CD8-positive, alpha-beta memory T cell (primary cell): ENCODE measurements around the gene RAB3IL1. TPM values are rescaled to one million over a fixed set of nuclear protein-coding genes. Genes with fewer than 3 reads are reported as not detected.
A peak's percentile ranks its signal among the peaks of the same experiment; 100 is the strongest.

Experiments used
- CTCF ChIA-PET: fragments of 350-600 bp; sonication (Branson Sonifier 250); formaldehyde crosslinking; loops from one replicate; lab custom pipeline; 2021; ENCODE audit warnings: antibody characterized with exemption; lab: Charles Lee
- POLR2A ChIA-PET: fragments of 350-600 bp; sonication (Branson Sonifier 250); formaldehyde crosslinking; loops from one replicate; lab custom pipeline; 2021; ENCODE audit warnings: antibody characterized with exemption; lab: Charles Lee
- DNase-seq, 5 donors: peaks; one replicate each; pipeline versions ENCODE4 v3.0.0 to v3.0.0-alpha.2; 2020 to 2022; ENCODE audit warnings: mixed read lengths in 1 of 5
- H3K27ac ChIP-seq: one replicate; pipeline ENCODE4 v1.7.0; 2013; ENCODE audit warnings: low read depth, mild to moderate bottlenecking, low read length, moderate library complexity
- H3K27me3 ChIP-seq: 2 replicates; pipeline ENCODE4 v1.7.0; 2013; ENCODE audit warnings: low read length, mild to moderate bottlenecking; ENCODE audit not compliant: insufficient read depth, poor library complexity, severe bottlenecking
- H3K36me3 ChIP-seq: 2 replicates; pipeline ENCODE4 v1.7.0; 2013; ENCODE audit warnings: mild to moderate bottlenecking, low read length, moderate library complexity; ENCODE audit not compliant: insufficient read depth
- H3K4me1 ChIP-seq: 2 replicates; pipeline ENCODE4 v1.7.0; 2013; ENCODE audit warnings: mild to moderate bottlenecking, low read length, moderate library complexity; ENCODE audit not compliant: insufficient read depth
- H3K4me3 ChIP-seq: 2 replicates; pipeline ENCODE4 v1.7.0; 2013; ENCODE audit warnings: mild to moderate bottlenecking, low read length
- H3K9me3 ChIP-seq: 2 replicates; pipeline ENCODE4 v1.7.0; 2013; ENCODE audit warnings: mild to moderate bottlenecking, low read length
- H3K27ac Mint-ChIP-seq, 8 donors: one replicate each; pipeline ENCODE4 v1.8.0; 2020 to 2021; ENCODE audit warnings: mixed read lengths in 8 of 8, mild to moderate bottlenecking in 6 of 8, inconsistent platforms in 3 of 8, moderate library complexity in 3 of 8
- H3K27me3 Mint-ChIP-seq, 2 donors: one replicate each; pipeline ENCODE4 v1.8.0; 2020 to 2021; ENCODE audit warnings: mixed read lengths in 2 of 2, mild to moderate bottlenecking in 1 of 2, moderate library complexity in 1 of 2
- H3K36me3 Mint-ChIP-seq, 3 donors: one replicate each; pipeline ENCODE4 v1.8.0; 2020 to 2021; ENCODE audit warnings: mixed read lengths in 3 of 3, inconsistent platforms in 1 of 3, mild to moderate bottlenecking in 1 of 3
- H3K4me1 Mint-ChIP-seq, 3 donors: one replicate each; pipeline ENCODE4 v1.8.0; 2020 to 2021; ENCODE audit warnings: mixed read lengths in 3 of 3, inconsistent platforms in 1 of 3, mild to moderate bottlenecking in 1 of 3
- H3K4me3 Mint-ChIP-seq, 7 donors: one replicate each; pipeline ENCODE4 v1.8.0; 2020 to 2021; ENCODE audit warnings: mixed read lengths in 7 of 7, mild to moderate bottlenecking in 6 of 7, moderate library complexity in 4 of 7, inconsistent platforms in 2 of 7
- H3K9me3 Mint-ChIP-seq, 5 donors: one replicate each; pipeline ENCODE4 v1.8.0; 2020 to 2022; ENCODE audit warnings: mixed read lengths in 5 of 5, mild to moderate bottlenecking in 3 of 5, moderate library complexity in 2 of 5, inconsistent platforms in 1 of 5
- polyA plus RNA-seq: library from polyadenylated mRNA; unstranded; fragments of 300-500 nt; fragmentation: Illumina TruSeq; gene quantifications from one replicate; pipeline ENCODE4 v1.2.3, GENCODE V29; 2021
- total RNA-seq, 2 experiments: library from RNA; stranded (reverse); gene quantifications; one replicate each; pipeline ENCODE4 v1.2.3, GENCODE V29; 2021

Gene RAB3IL1
- total and polyA plus RNA-seq, 3 experiments from 2014 or later: 0.28 to 0.53 TPM; not detected in 1

- H3K9me3 Mint-ChIP-seq: no peaks in the 10 kb centered on the region
- Histone ChIP-seq H3K36me3 (no peaks in the 10 kb centered on the region), H3K4me3 (peak overlapping the region; percentile 72), H3K9me3 (no peaks in the 10 kb centered on the region), H3K27me3 (no peaks in the 10 kb centered on the region), H3K27ac (peak overlapping the region; percentile 61), H3K4me1 (peaks cover 12% of the 10 kb centered on the region)
- peaks cover 4 to 11% (median 4%) of the 10 kb centered on the region in 3 donors for H3K4me1 Mint-ChIP-seq
- CTCF ChIA-PET: interaction anchor here (1.2 to 3.1 kb wide), 3 partner anchors 8 to 191 kb away, joined by 3 to 12 read pairs (median 5); no protein-coding TSS in a partner anchor
- H3K27ac Mint-ChIP-seq: peak overlapping the region in 6 of 8 donors; percentile 50 to 90 (median 80)
- peak overlapping the region; percentile 62 to 91 (median 83) for H3K4me3 Mint-ChIP-seq
- POLR2A ChIA-PET: interaction anchor here (1.5 kb wide), 1 partner anchor 77 kb away, joined by 3 read pairs; no protein-coding TSS in a partner anchor
- H3K27me3 Mint-ChIP-seq: no peaks in the 10 kb centered on the region
- DNase-seq: peak in 4 of 5 donors; percentile 28 to 66 (median 32)
- H3K36me3 Mint-ChIP-seq: no peaks in the 10 kb centered on the region
Observed at GRCh38 chr11:61890529-61891330, 26.6 kb downstream of the RAB3IL1 start.

- H3K27ac ChIP-seq: no peak overlapping the region
- no peaks in the 10 kb centered on the region for H3K36me3 ChIP-seq
- H3K36me3 Mint-ChIP-seq: no peaks in the 10 kb centered on the region
- H3K9me3 Mint-ChIP-seq: no peaks in the 10 kb centered on the region
- H3K4me3 ChIP-seq: no peak overlapping the region
- H3K27ac Mint-ChIP-seq: peak overlapping the region in 1 of 8 donors; percentile 36
- no peaks in the 10 kb centered on the region for H3K9me3 ChIP-seq
- peaks cover 12% of the 10 kb centered on the region for H3K4me1 ChIP-seq
- peaks cover 4 to 11% (median 4%) of the 10 kb centered on the region in 3 donors for H3K4me1 Mint-ChIP-seq
- CTCF ChIA-PET: interaction anchor here (3.1 kb wide), 1 partner anchor 192 kb away, joined by 12 read pairs; no protein-coding TSS in a partner anchor
- peak overlapping the region; percentile 29 to 75 (median 51) for H3K4me3 Mint-ChIP-seq
- no peaks in the 10 kb centered on the region for H3K27me3 ChIP-seq
- no peak for DNase-seq
- no peaks in the 10 kb centered on the region for H3K27me3 Mint-ChIP-seq
- POLR2A ChIA-PET: no interaction called here
Observed at GRCh38 chr11:61889831-61890230, 27.5 kb downstream of the RAB3IL1 start.

DNA sequence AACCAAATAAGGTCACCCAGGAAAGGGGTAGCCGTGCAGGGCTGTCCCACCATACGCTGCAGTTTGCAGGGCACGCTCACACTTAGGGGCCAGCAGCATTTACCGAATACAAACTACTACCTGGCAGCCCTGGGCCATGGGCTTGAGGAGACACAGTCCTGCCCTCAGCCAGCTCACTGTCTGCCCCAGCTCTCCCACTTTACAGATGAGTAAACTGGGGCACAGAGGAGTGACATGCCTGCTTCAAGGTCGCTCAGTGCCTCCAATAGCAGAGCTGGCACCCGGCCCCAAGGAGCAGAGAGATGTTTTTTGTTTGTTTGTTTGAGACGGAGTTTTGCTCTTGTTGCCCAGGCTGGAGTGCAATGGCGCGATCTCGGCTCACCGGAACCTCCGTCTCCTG is 28.8 kb downstream of the RAB3IL1 start:
- no peak overlapping the region for H3K27ac ChIP-seq
- H3K36me3 ChIP-seq: no peaks in the 10 kb centered on the region
- Mint-ChIP-seq H3K4me3 (peak overlapping the region in 2 of 7 donors; percentile 40 to 60), H3K27ac (no peak overlapping the region), H3K9me3 (no peaks in the 10 kb centered on the region), H3K27me3 (no peaks in the 10 kb centered on the region), H3K36me3 (no peaks in the 10 kb centered on the region), H3K4me1 (peaks cover 4 to 9% (median 4%) of the 10 kb centered on the region in 3 donors)
- no peak for DNase-seq
- CTCF ChIA-PET: interaction anchor here (1.2 to 3.1 kb wide), 2 partner anchors 10 to 193 kb away, joined by 7 to 12 read pairs; no protein-coding TSS in a partner anchor
- POLR2A ChIA-PET: no interaction called here
- H3K4me3 ChIP-seq: no peak overlapping the region
- no peaks in the 10 kb centered on the region for H3K27me3 ChIP-seq
- peaks cover 12% of the 10 kb centered on the region for H3K4me1 ChIP-seq
- no peaks in the 10 kb centered on the region for H3K9me3 ChIP-seq

DNA sequence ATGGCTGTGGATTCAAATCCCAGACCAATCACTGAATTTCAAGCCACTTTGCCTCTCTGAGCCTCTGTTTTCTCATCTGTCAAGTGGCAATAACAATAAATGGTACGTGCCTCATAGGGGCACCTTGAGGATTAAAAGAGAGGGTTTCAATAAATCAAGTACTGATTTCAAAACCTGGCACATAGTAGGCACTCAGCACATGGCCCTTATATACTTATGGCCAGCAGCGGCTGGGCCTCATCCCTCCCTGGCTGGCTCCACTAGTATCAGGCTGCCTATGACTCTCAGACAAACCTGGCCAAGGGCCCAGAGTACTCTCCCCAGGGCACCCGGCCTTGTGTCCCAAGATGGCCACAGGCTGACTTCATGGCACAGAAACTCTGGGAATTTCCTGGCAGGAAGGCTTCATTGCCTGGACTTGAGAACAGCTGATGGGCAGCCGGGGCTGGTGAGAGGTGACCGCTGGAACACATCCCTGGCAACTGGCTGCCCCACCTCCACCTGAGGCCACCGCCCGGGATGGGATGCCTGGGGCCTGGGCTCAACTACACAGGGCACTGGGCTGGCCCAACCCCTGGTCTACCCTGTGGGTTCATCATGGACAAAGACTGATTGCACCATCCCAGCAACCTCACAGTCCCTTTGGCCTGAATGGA is 29.4 kb downstream of the RAB3IL1 start:
- Mint-ChIP-seq H3K27me3 (no peaks in the 10 kb centered on the region), H3K27ac (no peak overlapping the region), H3K36me3 (no peaks in the 10 kb centered on the region), H3K4me1 (peaks cover 4 to 9% (median 4%) of the 10 kb centered on the region in 3 donors), H3K9me3 (no peaks in the 10 kb centered on the region), H3K4me3 (peak overlapping the region in 1 of 7 donors; percentile 60)
- no peak for DNase-seq
- no peaks in the 10 kb centered on the region for H3K36me3 ChIP-seq
- POLR2A ChIA-PET: no interaction called here
- H3K27ac ChIP-seq: no peak overlapping the region
- peaks cover 12% of the 10 kb centered on the region for H3K4me1 ChIP-seq
- no peaks in the 10 kb centered on the region for H3K9me3 ChIP-seq
- H3K27me3 ChIP-seq: no peaks in the 10 kb centered on the region
- no peak overlapping the region for H3K4me3 ChIP-seq
- CTCF ChIA-PET: interaction anchor here (1.2 to 3.1 kb wide), 2 partner anchors 11 to 194 kb away, joined by 7 to 12 read pairs; no protein-coding TSS in a partner anchor

DNA sequence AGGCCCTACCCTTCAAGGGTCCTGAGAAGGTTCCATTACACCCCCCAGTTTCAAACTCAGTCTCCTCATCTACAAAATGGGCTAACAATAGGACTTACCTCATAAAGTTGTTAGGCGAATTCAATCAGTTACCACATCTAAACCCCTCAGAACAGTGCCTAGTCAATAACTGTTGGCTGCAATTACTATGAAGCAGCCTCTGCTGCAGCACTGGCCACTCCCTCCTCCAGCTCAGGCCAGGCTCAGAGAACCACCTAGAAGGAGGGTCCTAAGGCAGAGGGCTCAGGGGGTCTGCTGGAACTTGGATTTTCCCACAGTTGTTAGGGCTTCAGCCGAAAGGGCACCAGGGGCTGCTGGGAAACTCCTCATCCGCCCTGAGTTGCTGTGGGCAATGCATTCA is 30.7 kb downstream of the RAB3IL1 start:
- Histone ChIP-seq H3K4me3 (no peak overlapping the region), H3K27me3 (no peaks in the 10 kb centered on the region), H3K27ac (no peak overlapping the region), H3K36me3 (no peaks in the 10 kb centered on the region), H3K4me1 (peaks cover 12% of the 10 kb centered on the region), H3K9me3 (no peaks in the 10 kb centered on the region)
- H3K27ac Mint-ChIP-seq: no peak overlapping the region
- DNase-seq: no peak
- no peaks in the 10 kb centered on the region for H3K36me3 Mint-ChIP-seq
- H3K9me3 Mint-ChIP-seq: no peaks in the 10 kb centered on the region
- H3K27me3 Mint-ChIP-seq: no peaks in the 10 kb centered on the region
- no peak overlapping the region for H3K4me3 Mint-ChIP-seq
- H3K4me1 Mint-ChIP-seq: peaks cover 2 to 6% (median 4%) of the 10 kb centered on the region in 3 donors
- POLR2A ChIA-PET: no interaction called here
- CTCF ChIA-PET: interaction anchor here (1.1 to 1.5 kb wide), 2 partner anchors 13 to 195 kb away, joined by 3 to 6 read pairs; no protein-coding TSS in a partner anchor

DNA sequence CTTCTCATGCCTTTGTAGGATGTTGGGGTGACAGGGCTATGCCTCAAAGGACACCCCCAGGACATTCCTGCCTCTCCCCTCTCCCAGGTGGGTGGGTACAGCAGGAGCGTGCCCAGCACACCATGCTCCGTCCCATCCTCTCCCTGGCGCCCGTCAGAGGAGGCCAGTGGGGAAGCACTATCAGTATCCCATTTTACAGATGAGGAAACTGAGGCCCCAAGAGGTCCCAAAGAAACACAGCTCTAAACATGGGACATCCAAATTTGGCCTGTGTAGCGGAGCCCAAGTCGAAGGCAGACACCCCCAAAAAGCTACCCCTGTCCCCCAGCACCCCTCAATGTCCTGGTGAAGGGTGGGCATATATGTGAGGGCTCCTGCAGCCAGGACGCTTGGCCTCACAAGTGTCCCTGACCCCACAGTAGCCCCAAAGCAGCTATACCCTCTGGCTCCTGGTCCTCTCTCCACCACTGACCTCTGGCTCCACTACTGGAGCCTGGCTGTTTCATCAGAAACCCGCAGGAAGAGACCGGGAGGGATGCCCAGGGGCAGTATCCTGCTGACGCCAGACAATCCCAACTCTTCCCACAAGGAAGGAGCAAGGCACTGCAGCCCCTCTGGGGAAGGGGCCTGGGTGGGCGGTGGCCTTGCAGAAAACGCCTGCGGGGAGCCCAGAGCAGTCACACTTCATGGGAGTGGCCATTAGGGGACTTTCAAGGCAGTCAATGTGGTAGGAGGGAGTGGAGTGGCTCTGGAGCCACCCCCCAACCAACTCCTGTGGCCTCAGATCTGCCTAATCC is 31.4 kb downstream of the RAB3IL1 start:
- H3K9me3 ChIP-seq: no peaks in the 10 kb centered on the region
- ChIA-PET CTCF (interaction anchor here (1.1 to 1.5 kb wide), 2 partner anchors 13 to 196 kb away, joined by 3 to 6 read pairs; no protein-coding TSS in a partner anchor), POLR2A (interaction anchor here (0.6 kb wide), 1 partner anchor 458 kb away, joined by 3 read pairs; no protein-coding TSS in a partner anchor)
- H3K4me3 ChIP-seq: no peak overlapping the region
- no peak overlapping the region for H3K27ac ChIP-seq
- peak overlapping the region in 1 of 7 donors; percentile 40 for H3K4me3 Mint-ChIP-seq
- DNase-seq: no peak
- H3K27me3 Mint-ChIP-seq: no peaks in the 10 kb centered on the region
- peaks cover 2 to 5% (median 3%) of the 10 kb centered on the region in 3 donors for H3K4me1 Mint-ChIP-seq
- no peaks in the 10 kb centered on the region for H3K36me3 Mint-ChIP-seq
- no peaks in the 10 kb centered on the region for H3K27me3 ChIP-seq
- H3K36me3 ChIP-seq: no peaks in the 10 kb centered on the region
- peaks cover 12% of the 10 kb centered on the region for H3K4me1 ChIP-seq
- H3K27ac Mint-ChIP-seq: peak overlapping the region in 1 of 8 donors; percentile 33
- H3K9me3 Mint-ChIP-seq: no peaks in the 10 kb centered on the region

DNA sequence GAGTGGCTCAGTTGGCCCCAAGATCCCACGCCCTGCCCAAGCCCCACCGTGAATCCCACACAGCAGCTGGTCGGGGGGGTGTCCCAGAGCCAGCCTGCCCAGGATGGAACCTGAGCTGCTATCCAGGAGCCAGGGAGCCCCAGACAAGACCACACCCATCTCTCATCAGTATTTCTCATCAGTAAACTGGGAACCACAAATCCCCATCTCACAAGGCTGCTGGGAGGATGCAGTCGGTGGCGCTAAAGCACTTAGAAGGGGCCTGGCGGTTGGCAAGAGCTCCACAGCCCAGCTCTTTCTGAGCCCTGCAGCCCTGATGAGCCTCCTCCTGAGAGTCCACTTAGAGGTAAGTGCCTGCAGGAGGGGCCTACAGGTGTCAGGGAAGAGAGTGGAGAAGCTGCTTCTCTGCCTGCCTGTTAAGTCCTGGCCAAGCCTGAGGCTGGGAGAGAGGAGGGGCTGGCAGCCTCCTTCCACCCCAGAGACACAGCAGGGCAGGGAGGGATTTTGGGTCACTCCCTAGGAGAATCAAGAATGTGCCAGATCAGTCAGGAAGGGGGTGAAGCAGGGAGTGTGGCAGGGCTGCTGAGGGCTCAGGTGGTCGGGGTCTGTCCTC is 32.1 kb downstream of the RAB3IL1 start:
- H3K9me3 Mint-ChIP-seq: no peaks in the 10 kb centered on the region
- H3K4me1 Mint-ChIP-seq: no peaks in the 10 kb centered on the region
- Histone ChIP-seq H3K27me3 (no peaks in the 10 kb centered on the region), H3K9me3 (no peaks in the 10 kb centered on the region), H3K36me3 (no peaks in the 10 kb centered on the region), H3K4me1 (peaks cover 5% of the 10 kb centered on the region), H3K4me3 (no peak overlapping the region), H3K27ac (no peak overlapping the region)
- DNase-seq: no peak
- peak overlapping the region in 1 of 7 donors; percentile 40 for H3K4me3 Mint-ChIP-seq
- ChIA-PET POLR2A (interaction anchor here (0.6 kb wide), 1 partner anchor 458 kb away, joined by 3 read pairs; no protein-coding TSS in a partner anchor), CTCF (interaction anchor here (1.1 to 1.9 kb wide), 5 partner anchors 13 to 196 kb away, joined by 3 to 6 read pairs (median 3); no protein-coding TSS in a partner anchor)
- H3K27me3 Mint-ChIP-seq: no peaks in the 10 kb centered on the region
- no peaks in the 10 kb centered on the region for H3K36me3 Mint-ChIP-seq
- H3K27ac Mint-ChIP-seq: no peak overlapping the region
